ENCODE data around the gene PKIG.

DNA sequence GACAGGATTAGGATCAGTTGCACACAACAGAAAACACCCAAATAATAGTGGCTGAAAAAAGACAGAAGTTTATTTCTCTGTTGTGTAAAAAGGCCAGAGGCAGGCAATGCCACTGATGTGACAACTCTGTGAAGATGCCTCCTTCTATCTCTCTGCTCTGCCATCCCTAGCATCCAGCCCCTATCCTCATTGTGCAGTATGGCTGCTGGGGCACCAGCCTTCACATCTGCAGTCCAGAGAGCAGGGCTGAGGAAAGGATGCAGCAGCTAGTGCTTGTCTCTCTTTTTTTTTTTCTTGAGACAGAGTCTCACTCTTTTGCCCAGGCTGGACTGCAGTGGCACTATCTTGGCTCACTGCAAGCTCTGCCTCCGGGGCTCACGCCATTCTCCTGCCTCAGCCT is 75.5 kb downstream of the PKIG start:
- TF ChIP-seq, protein P1, sequence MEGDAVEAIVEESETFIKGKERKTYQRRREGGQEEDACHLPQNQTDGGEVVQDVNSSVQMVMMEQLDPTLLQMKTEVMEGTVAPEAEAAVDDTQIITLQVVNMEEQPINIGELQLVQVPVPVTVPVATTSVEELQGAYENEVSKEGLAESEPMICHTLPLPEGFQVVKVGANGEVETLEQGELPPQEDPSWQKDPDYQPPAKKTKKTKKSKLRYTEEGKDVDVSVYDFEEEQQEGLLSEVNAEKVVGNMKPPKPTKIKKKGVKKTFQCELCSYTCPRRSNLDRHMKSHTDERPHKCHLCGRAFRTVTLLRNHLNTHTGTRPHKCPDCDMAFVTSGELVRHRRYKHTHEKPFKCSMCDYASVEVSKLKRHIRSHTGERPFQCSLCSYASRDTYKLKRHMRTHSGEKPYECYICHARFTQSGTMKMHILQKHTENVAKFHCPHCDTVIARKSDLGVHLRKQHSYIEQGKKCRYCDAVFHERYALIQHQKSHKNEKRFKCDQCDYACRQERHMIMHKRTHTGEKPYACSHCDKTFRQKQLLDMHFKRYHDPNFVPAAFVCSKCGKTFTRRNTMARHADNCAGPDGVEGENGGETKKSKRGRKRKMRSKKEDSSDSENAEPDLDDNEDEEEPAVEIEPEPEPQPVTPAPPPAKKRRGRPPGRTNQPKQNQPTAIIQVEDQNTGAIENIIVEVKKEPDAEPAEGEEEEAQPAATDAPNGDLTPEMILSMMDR (conservative IDR thresholded peaks at IDR 0.05; ENCODE audit: low read length): no peak
- TF ChIP-seq EZH2phosphoT487 (IDR thresholded peaks at IDR 0.05; ENCODE audit: borderline replicate concordance): no peak

All from Loucy (cell line).